K562 (cell line): ENCODE measurements around the gene VSIG2. TPM values are rescaled to one million over a fixed set of nuclear protein-coding genes. Genes with fewer than 3 reads are reported as not detected.
A peak's percentile ranks its signal among the peaks of the same experiment; 100 is the strongest.

Experiments
- ADNP ChIP-seq: fragments of 200-800 bp; sonication (Bioruptor generic); IDR thresholded peaks from 2 replicates; pipeline ENCODE4 v1.6.1; 2016; ENCODE audit warnings: missing genetic modification characterization, missing compliant biosample characterization
- ARID1B ChIP-seq: fragments of 450-650 bp; IDR thresholded peaks from 2 replicates; pipeline ENCODE4 v1.6.1; 2016; ENCODE audit warnings: antibody characterized with exemption, mild to moderate bottlenecking, inconsistent platforms
- ASH1L ChIP-seq: fragments of 450-650 bp; IDR thresholded peaks from 2 replicates; pipeline ENCODE4 v1.6.1; 2018; ENCODE audit warnings: borderline replicate concordance, mild to moderate bottlenecking, low read depth; ENCODE audit not compliant: partially characterized antibody
- DPF2 ChIP-seq: fragments of 450-650 bp; IDR thresholded peaks from 2 replicates; pipeline ENCODE4 v1.6.1; 2016
- FOXA3 ChIP-seq, 2 experiments: fragments of 450-650 bp in 1 of 2; sonication (generic) in 1 of 2; formaldehyde crosslinking; IDR thresholded peaks in 1 of 2; conservative IDR thresholded peaks in 1 of 2; 2 replicates each; pipeline versions ENCODE4 v1.4.0 to v1.8.0; 2020 to 2022; ENCODE audit warnings: mild to moderate bottlenecking in 2 of 2, missing genetic modification reagents in 1 of 2
- FOXJ2 ChIP-seq: fragments of 200-800 bp; sonication (Bioruptor generic); IDR thresholded peaks from 2 replicates; pipeline ENCODE4 v1.6.1; 2016; ENCODE audit warnings: missing genetic modification characterization, missing compliant biosample characterization
- GMEB1 ChIP-seq: fragments of 250-450 bp; sonication (Bioruptor Pico); IDR thresholded peaks from 2 replicates; pipeline ENCODE4 v1.4.0; 2020; ENCODE audit warnings: mild to moderate bottlenecking
- HNRNPUL1 ChIP-seq: fragments of 200-400 bp; formaldehyde crosslinking; IDR thresholded peaks from 2 replicates; pipeline ENCODE4 v1.6.1; 2017; ENCODE audit warnings: low read length
- MCM3 ChIP-seq: fragments of 450-650 bp; IDR thresholded peaks from 2 replicates; pipeline ENCODE4 v1.6.1; 2016
- PREB ChIP-seq: sonication (generic); formaldehyde crosslinking; IDR thresholded peaks from 2 replicates; pipeline ENCODE4 v1.8.1; 2023; ENCODE audit warnings: mild to moderate bottlenecking, missing genetic modification reagents
- SAFB2 ChIP-seq: fragments of 200-400 bp; formaldehyde crosslinking; IDR thresholded peaks from 2 replicates; pipeline ENCODE4 v1.6.1; 2018; ENCODE audit warnings: borderline replicate concordance, low read length, low read depth, moderate library complexity; ENCODE audit not compliant: severe bottlenecking
- SREBF1 ChIP-seq: fragments of 150-350 bp; IDR thresholded peaks from 2 replicates; pipeline ENCODE4 v1.6.1; 2014; ENCODE audit warnings: antibody characterized with exemption, low read depth, low read length, borderline replicate concordance
- TARDBP ChIP-seq: fragments of 450-650 bp; IDR thresholded peaks from 2 replicates; pipeline ENCODE4 v1.6.1; 2016
- THRAP3 ChIP-seq: fragments of 450-650 bp; IDR thresholded peaks from 2 replicates; pipeline ENCODE4 v1.6.1; 2016; ENCODE audit warnings: mild to moderate bottlenecking, inconsistent platforms, borderline replicate concordance
- TOE1 ChIP-seq, 2 experiments: fragments of 450-650 bp in 1 of 2; sonication (generic) in 1 of 2; formaldehyde crosslinking in 1 of 2; IDR thresholded peaks; 2 replicates each; pipeline versions ENCODE4 v1.7.1 to v1.8.0; 2016 to 2022; ENCODE audit warnings: borderline replicate concordance in 2 of 2, mild to moderate bottlenecking in 2 of 2, antibody characterized with exemption in 1 of 2, inconsistent platforms in 1 of 2, low read depth in 1 of 2, missing genetic modification reagents in 1 of 2, moderate library complexity in 1 of 2
- ZNF316 ChIP-seq: fragments of 450-650 bp; IDR thresholded peaks from 2 replicates; pipeline ENCODE4 v1.6.1; 2016
- ZNF384 ChIP-seq: IDR thresholded peaks from 2 replicates; pipeline ENCODE4 v1.6.1; 2012; ENCODE audit warnings: low read depth, low read length, improper control_type of control experiment
- ZNF398 ChIP-seq: fragments of 250-450 bp; sonication (Bioruptor Pico); IDR thresholded peaks from 2 replicates; pipeline ENCODE4 v1.8.0; 2021; ENCODE audit warnings: moderate library complexity, mild to moderate bottlenecking, inconsistent platforms
- ZNF586 ChIP-seq: fragments of 450-650 bp; formaldehyde crosslinking; conservative IDR thresholded peaks from 2 replicates; pipeline ENCODE4 v1.4.0; 2020; ENCODE audit warnings: mild to moderate bottlenecking, moderate library complexity
- polyA plus RNA-seq, 8 experiments: library from polyadenylated mRNA; depleted of rRNA in 4 of 8; stranded (reverse) in 5 of 8; unstranded in 3 of 8; fragments of >200 nt; fragmentation: Nextera tagmentation in 2 of 8; fragmentation: Illumina TruSeq in 1 of 8; extraction: Ambion mirVana in 2 of 8; extraction: Trizol in 1 of 8; gene quantifications; 2 replicates each; pipeline versions ENCODE4 v1.2.1 to v1.2.3, GENCODE V29; 2011 to 2014; ENCODE audit warnings: inconsistent platforms in 1 of 8, missing spikeins in 1 of 8
- total RNA-seq, 7 experiments: library from RNA; depleted of rRNA in 6 of 7; stranded (reverse); fragments of >200 nt in 6 of 7; fragmentation: Illumina TruSeq in 2 of 7; extraction: Trizol in 2 of 7; gene quantifications; 2 replicates each; pipeline versions ENCODE4 v1.2.1 to v1.2.3, GENCODE V29; 2011 to 2021; ENCODE audit warnings: low replicate concordance in 1 of 7

Gene VSIG2
- total and polyA plus RNA-seq, 9 of the 15 experiments (the other 6 are each of a cell fraction or from before 2014, with no cell fraction given) = not detected

GRCh38 chr11:124769806-124770774, 18.0 kb upstream of the VSIG2 start (continued):
- TF ChIP-seq ZNF398 (CRISPR knock-in tag) (no peak), PREB (no peak), ARID1B (peak; percentile 38; the same call in 1 of the 2 replicates), SREBF1 (no peak), MCM3 (no peak), ZNF384 (peak; percentile 81), DPF2 (peak; percentile 68), GMEB1 (no peak), TARDBP (no peak), FOXA3 (CRISPR knock-in tag; conservative IDR thresholded peaks at IDR 0.05 in 1 of 2, IDR thresholded peaks at IDR 0.05 in 1 of 2) (no peak), ASH1L (no peak), HNRNPUL1 (no peak), ADNP (tag) (no peak), THRAP3 (no peak), ZNF316 (peak; percentile 34; the same call in 1 of the 2 replicates), TOE1 (IDR thresholded peaks at IDR 0.05; ENCODE audit: borderline replicate concordance) (no peak), TOE1 (CRISPR knock-in tag; IDR thresholded peaks at IDR 0.05; ENCODE audit: borderline replicate concordance, low read depth) (no peak), ZNF586 (CRISPR knock-in tag) (no peak), SAFB2 (no peak), FOXJ2 (tag) (no peak)
